Natural killer cell (primary cell): Measurements from ENCODE around the gene CCSER2. TPM values are rescaled to one million over a fixed set of nuclear protein-coding genes. Genes with fewer than 3 reads are reported as not detected.

Experiments
- ATAC-seq, 3 donors: fragments of 150-1000 bp in 2 of 3; fragments of 200-7000 bp in 1 of 3; cut with Tn5 transposase; 1 replicate in 1 of 3; 2 replicates in 2 of 3; pipeline ENCODE4 v1.10.0; 2021; ENCODE audit warnings: mild to moderate bottlenecking in 2 of 3, moderate library complexity in 2 of 3
- DNase-seq, 2 donors: peaks; one replicate each; pipeline versions ENCODE4 v3.0.0 to v3.0.0-alpha.2; 2013 to 2021; ENCODE audit warnings: mixed read lengths in 1 of 2
- H3K27ac ChIP-seq: one replicate; pipeline ENCODE4 v1.5.1; 2013; ENCODE audit warnings: mild to moderate bottlenecking, low read length
- H3K27me3 ChIP-seq: one replicate; pipeline ENCODE4 v1.6.1; 2013; ENCODE audit warnings: low read length; ENCODE audit not compliant: control insufficient read depth, insufficient read depth
- H3K36me3 ChIP-seq: one replicate; pipeline ENCODE4 v1.6.1; 2013; ENCODE audit warnings: low read length; ENCODE audit not compliant: control insufficient read depth, insufficient read depth
- H3K4me1 ChIP-seq: one replicate; pipeline ENCODE4 v1.6.1; 2013; ENCODE audit warnings: low read length; ENCODE audit not compliant: control insufficient read depth, insufficient read depth
- H3K4me3 ChIP-seq: one replicate; pipeline ENCODE4 v1.5.1; 2013; ENCODE audit warnings: low read length
- H3K9me3 ChIP-seq: one replicate; pipeline ENCODE4 v1.6.1; 2013; ENCODE audit warnings: low read length; ENCODE audit not compliant: control insufficient read depth, insufficient read depth
- H3K27ac Mint-ChIP-seq, 2 donors: one replicate each; pipeline ENCODE4 v1.8.0; 2022; ENCODE audit warnings: mild to moderate bottlenecking in 2 of 2, mixed read lengths in 2 of 2, moderate library complexity in 1 of 2
- H3K27me3 Mint-ChIP-seq, 2 donors: one replicate each; pipeline ENCODE4 v1.8.0; 2022; ENCODE audit warnings: low read depth in 2 of 2, mixed read lengths in 2 of 2
- H3K36me3 Mint-ChIP-seq: one replicate; pipeline ENCODE4 v1.8.0; 2022; ENCODE audit warnings: mixed read lengths
- H3K4me1 Mint-ChIP-seq, 2 donors: one replicate each; pipeline ENCODE4 v1.8.0; 2022; ENCODE audit warnings: mixed read lengths in 2 of 2
- H3K4me3 Mint-ChIP-seq: one replicate; pipeline ENCODE4 v1.8.0; 2022; ENCODE audit warnings: mild to moderate bottlenecking, moderate library complexity, mixed read lengths
- H3K9me3 Mint-ChIP-seq, 2 donors: one replicate each; pipeline ENCODE4 v1.8.0; 2022; ENCODE audit warnings: mixed read lengths in 2 of 2
- CTCF ChIP-seq: fragments of 200-600 bp; IDR thresholded peaks from one replicate; pipeline ENCODE4 v1.8.0; 2022; ENCODE audit warnings: antibody characterized with exemption
- WGBS: methylation state at CpG from one replicate; pipeline ENCODE4 v1.1.7; 2013; ENCODE audit warnings: missing lambda C conversion rate; ENCODE audit not compliant: insufficient coverage; 5-methylcytosine and 5-hydroxymethylcytosine counted together
- intact Hi-C: fragments of 100-400 bp; cut with micrococcal nuclease; formaldehyde crosslinking; loops from one replicate; pipeline ENCODE4 v1.14.2; 2022
- total RNA-seq, 4 donors: library from RNA; stranded (reverse); fragments of 120-200 nt in 1 of 4; gene quantifications; one replicate each; pipeline versions ENCODE4 v1.2.3 to v1.2.4, GENCODE V29; 2013 to 2022

CCSER2 gene
- total RNA-seq, 3 donors from 2014 or later (not counting 1 experiment from before 2014, with no cell fraction given) = 125 to 158 (median 146) TPM

DNA sequence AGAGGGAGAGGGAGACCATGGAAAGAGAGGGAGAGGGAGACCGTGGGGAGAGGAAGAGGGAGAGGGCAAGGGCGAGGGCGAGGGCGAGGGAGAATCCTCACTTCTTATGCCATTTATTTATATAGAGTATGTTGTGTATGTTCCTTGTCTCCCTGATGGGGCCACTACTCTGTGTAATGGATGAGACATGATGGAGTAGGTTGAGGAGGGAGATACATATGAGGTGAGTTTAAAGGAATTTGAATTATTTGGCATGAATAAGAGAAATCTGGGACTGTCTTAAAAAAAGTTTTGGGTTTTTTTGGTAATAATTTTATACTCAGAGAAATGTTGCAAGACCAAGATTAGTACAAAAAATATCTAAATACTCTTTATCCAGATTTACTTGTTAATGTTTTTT is 20.1 kb downstream of the CCSER2 start:
- intact Hi-C loops = no loop called here
- peaks cover 47 to 50% of the 10 kb centered on the region in 2 donors for H3K4me1 Mint-ChIP-seq
- no peak for DNase-seq

DNA sequence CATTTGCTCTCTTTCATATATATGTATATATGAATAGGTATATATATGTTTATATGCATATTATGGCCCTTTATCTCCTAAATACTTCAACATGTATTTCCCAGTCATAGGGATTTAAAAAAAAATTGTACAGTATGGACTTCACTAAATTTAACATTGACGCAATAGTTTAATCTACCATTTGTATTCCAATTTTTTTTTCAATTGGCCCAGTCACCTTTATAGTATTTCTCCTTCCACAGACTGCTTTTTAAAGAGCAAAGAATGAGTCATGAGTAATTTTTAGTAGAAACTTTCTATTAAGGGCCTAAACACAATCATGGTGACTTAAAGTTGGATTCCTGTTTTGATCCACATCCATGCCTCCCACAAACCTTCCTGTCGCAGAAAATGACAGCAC is 20.5 kb downstream of the CCSER2 start:
- ATAC-seq (no peak), DNase-seq (no peak)
- Histone ChIP-seq H3K4me3 (no peak overlapping the region), H3K9me3 (no peaks in the 10 kb centered on the region), H3K27ac (no peak overlapping the region), H3K27me3 (no peaks in the 10 kb centered on the region), H3K4me1 (peaks cover 22% of the 10 kb centered on the region), H3K36me3 (no peaks in the 10 kb centered on the region)
- 88% methylated on average over 2 of the region's 2 CpGs for WGBS
- peak overlapping the region; percentile 23 to 48 for H3K27ac Mint-ChIP-seq
- TF ChIP-seq CTCF = no peak
- no peaks in the 10 kb centered on the region for H3K27me3 Mint-ChIP-seq
- peaks cover 45 to 50% of the 10 kb centered on the region in 2 donors for H3K4me1 Mint-ChIP-seq
- H3K4me3 Mint-ChIP-seq = no peak overlapping the region
- no peaks in the 10 kb centered on the region for H3K36me3 Mint-ChIP-seq
- intact Hi-C loops = no loop called here
- no peaks in the 10 kb centered on the region for H3K9me3 Mint-ChIP-seq

More for the DNA sequence above, 20.1 kb downstream of the CCSER2 start:
- Mint-ChIP-seq H3K27ac (peak overlapping the region; percentile 48 to 57), H3K4me3 (no peak overlapping the region), H3K9me3 (no peaks in the 10 kb centered on the region), H3K36me3 (no peaks in the 10 kb centered on the region), H3K27me3 (no peaks in the 10 kb centered on the region)
- no peak for ATAC-seq
- Histone ChIP-seq H3K9me3 (no peaks in the 10 kb centered on the region), H3K36me3 (no peaks in the 10 kb centered on the region), H3K4me3 (no peak overlapping the region), H3K27me3 (no peaks in the 10 kb centered on the region), H3K27ac (no peak overlapping the region), H3K4me1 (peaks cover 18% of the 10 kb centered on the region)
- WGBS = 94% methylated on average over 2 of the region's 4 CpGs
- no peak for TF ChIP-seq CTCF

DNA sequence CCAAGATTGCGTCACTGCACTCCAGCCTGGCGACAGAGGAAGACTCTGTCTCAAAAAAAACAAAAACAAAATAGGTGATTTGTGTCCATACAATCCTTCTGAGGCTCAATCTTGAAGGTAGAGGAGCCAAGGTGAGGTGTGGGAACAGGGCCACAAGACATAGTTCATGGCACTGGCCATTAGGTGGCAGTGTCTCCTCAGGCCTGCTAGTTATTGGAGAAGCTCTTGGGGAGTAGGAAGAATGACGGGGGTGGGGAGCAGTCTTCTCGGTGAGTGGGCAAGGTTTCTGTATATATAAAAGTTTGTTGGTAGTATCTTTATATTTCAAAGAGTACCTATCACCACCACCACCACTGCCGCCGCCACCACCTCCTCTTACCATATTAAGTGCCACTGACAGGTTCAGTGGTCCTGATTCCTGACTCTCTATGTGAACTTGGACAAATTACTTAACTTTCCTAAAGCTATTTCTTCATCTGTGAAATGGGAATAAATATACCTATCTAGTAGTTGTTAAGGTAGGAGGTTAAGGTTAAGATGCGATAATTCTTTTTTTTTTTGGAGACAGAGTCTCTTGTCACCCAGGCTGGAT is 24.0 kb downstream of the CCSER2 start:
- Mint-ChIP-seq H3K4me1 (peaks cover 64 to 70% of the 10 kb centered on the region in 2 donors), H3K27ac (peak overlapping the region; percentile 39 to 51), H3K36me3 (no peaks in the 10 kb centered on the region), H3K4me3 (no peak overlapping the region), H3K9me3 (no peaks in the 10 kb centered on the region), H3K27me3 (no peaks in the 10 kb centered on the region)
- no peaks in the 10 kb centered on the region for H3K27me3 ChIP-seq
- WGBS = 82% methylated on average over 5 of the region's 7 CpGs
- ATAC-seq = peak; percentile 83 to 87 (median 86)
- intact Hi-C loops = loop anchor here (1.0 to 5.0 kb wide), 2 partner anchors 85 to 185 kb away; no protein-coding TSS in a partner anchor
- no peak overlapping the region for H3K27ac ChIP-seq
- TF ChIP-seq CTCF = peak; percentile 76
- peaks cover 28% of the 10 kb centered on the region for H3K4me1 ChIP-seq
- peak; percentile 58 to 86 for DNase-seq
- no peaks in the 10 kb centered on the region for H3K36me3 ChIP-seq
- no peaks in the 10 kb centered on the region for H3K9me3 ChIP-seq
- no peak overlapping the region for H3K4me3 ChIP-seq
